Measurements from ENCODE around the gene ZFYVE9.
"Not testable (repeated sequence)": the region's sequence is repeated elsewhere in the genome, so short reads cannot be mapped to it uniquely, and the experiment has no call there.

DNA sequence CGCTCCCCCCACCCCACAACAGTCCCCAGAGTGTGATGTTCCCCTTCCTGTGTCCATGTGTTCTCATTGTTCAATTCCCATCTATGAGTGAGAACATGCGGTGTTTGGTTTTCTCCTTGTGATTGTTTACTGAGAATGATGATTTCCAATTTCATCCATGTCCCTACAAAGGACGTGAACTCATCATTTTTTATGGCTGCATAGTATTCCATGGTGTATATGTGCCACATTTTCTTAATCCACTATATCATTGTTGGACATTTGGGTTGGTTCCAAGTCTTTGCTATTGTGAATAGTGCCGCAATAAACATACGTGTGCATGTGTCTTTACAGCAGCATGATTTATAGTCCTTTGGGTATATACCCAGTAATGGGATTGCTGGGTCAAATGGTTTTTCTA, 29.3 kb downstream of the ZFYVE9 start:
- TF ChIP-seq, protein P1, sequence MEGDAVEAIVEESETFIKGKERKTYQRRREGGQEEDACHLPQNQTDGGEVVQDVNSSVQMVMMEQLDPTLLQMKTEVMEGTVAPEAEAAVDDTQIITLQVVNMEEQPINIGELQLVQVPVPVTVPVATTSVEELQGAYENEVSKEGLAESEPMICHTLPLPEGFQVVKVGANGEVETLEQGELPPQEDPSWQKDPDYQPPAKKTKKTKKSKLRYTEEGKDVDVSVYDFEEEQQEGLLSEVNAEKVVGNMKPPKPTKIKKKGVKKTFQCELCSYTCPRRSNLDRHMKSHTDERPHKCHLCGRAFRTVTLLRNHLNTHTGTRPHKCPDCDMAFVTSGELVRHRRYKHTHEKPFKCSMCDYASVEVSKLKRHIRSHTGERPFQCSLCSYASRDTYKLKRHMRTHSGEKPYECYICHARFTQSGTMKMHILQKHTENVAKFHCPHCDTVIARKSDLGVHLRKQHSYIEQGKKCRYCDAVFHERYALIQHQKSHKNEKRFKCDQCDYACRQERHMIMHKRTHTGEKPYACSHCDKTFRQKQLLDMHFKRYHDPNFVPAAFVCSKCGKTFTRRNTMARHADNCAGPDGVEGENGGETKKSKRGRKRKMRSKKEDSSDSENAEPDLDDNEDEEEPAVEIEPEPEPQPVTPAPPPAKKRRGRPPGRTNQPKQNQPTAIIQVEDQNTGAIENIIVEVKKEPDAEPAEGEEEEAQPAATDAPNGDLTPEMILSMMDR (IDR thresholded peaks at IDR 0.05), result not testable (repeated sequence)
- not testable (repeated sequence) for TF ChIP-seq ZFX (IDR thresholded peaks at IDR 0.05; ENCODE audit: borderline replicate concordance)

Data from 22Rv1 (cell line).